IPS-11a (cell line): ENCODE measurements around the gene ZNF562.
"Not testable (repeated sequence)": the region's sequence is repeated elsewhere in the genome, so short reads cannot be mapped to it uniquely, and the experiment has no call there.

ENCODE experiments used
- H3K4me3 ChIP-seq: one replicate; pipeline ENCODE4 v1.5.1; 2013; ENCODE audit warnings: low read depth, low read length, control low read depth

The ZNF562 gene

GRCh38 chr19:9674663-9675357 lies at the start of gene ZNF562:
TSS of gene ZNF562 (minus strand) at chr19:9675100. CDS start at chr19:9660744, 14,356 bp downstream.
- H3K4me3 ChIP-seq: peak within 1 kb of the TSS; percentile 69

DNA sequence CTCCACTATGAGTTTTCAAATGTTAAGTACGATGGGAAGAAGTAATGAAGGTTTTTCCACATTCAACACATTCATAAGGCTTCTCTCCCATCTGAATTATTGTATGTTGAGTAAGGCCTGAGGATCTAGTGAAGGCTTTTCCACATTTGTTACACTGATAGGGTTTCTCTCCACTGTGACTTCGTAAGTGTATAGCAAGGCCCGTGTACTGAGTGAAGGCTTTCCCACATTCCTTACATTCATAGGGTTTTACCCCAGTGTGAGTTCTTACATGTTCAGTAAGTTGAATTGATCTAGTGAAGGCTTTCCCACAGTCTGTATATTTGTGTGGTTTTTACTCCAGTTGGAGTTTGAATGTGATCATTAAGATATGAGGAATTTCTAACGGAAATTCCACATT lies 49.3 kb upstream of the ZNF562 start:
- no peak overlapping the region for H3K4me3 ChIP-seq

- no peak overlapping the region for H3K4me3 ChIP-seq
Measured at GRCh38 chr19:9721861-9722260, 47.0 kb upstream of the ZNF562 start.

- H3K4me3 ChIP-seq: no peak overlapping the region
Measured at GRCh38 chr19:9720541-9720940, 45.6 kb upstream of the ZNF562 start.

GRCh38 chr19:9711815-9712214 lies 36.9 kb upstream of the ZNF562 start:
- H3K4me3 ChIP-seq: no peak overlapping the region

GRCh38 chr19:9709305-9709704 lies 34.4 kb upstream of the ZNF562 start:
- H3K4me3 ChIP-seq: no peak overlapping the region

- no peak overlapping the region for H3K4me3 ChIP-seq
Measured at GRCh38 chr19:9705836-9706235, 30.9 kb upstream of the ZNF562 start.

DNA sequence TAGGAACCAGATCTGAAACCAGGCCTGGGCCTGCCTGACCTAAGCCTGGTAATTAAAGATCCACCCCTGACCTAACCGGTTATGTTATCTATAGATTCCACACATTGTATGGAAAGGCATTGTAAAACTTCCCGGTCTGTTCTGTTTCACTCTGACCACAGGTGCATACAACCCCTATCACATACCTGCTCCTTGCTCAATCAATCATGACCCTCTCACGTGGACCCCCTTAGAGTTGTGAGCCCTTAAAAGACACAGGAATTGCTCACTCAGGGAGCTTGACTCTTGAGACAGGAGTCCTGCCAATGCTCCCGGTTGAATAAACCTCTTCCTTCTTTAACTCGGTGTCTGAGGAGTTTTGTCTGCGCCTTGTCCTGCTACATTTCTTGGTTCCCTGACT lies 27.3 kb upstream of the ZNF562 start:
- H3K4me3 ChIP-seq: no peak overlapping the region

- H3K4me3 ChIP-seq: no peak overlapping the region
Measured at GRCh38 chr19:9700229-9700981, 25.5 kb upstream of the ZNF562 start.

GRCh38 chr19:9690301-9690700 lies 15.4 kb upstream of the ZNF562 start:
- H3K4me3 ChIP-seq: not testable (repeated sequence)

- not testable (repeated sequence) for H3K4me3 ChIP-seq
Measured at GRCh38 chr19:9679996-9680395, 5.1 kb upstream of the ZNF562 start.

DNA sequence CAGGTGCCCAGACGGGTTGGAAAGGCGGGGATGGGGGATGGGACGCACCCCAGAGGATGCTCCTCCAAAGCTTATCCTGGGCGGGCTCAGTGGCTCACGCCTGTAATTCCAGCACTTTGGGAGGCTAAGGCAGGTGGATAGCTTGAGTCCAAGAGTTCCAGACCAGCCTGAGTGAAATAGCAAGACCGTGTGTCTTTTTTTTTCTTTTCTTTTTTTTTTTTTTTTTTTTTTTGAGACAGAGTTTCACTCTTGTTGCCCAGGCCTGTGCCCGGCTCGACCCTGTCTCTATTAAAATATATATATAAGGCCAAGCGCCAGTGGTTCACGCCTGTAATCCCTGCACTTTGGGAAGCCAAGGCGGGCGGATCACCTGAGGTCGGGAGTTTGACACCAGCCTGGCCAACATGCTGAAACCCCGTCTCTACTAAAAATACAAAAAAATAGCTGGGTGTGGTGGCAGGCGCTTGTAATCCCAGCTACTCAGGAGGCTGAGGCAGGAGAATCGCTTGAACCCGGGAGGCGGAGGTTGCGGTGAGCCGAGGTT lies 530 bp upstream of the ZNF562 start:
- peak overlapping the region; percentile 69 for H3K4me3 ChIP-seq

GRCh38 chr19:9673912-9674662 lies 813 bp downstream of the ZNF562 start:
- H3K4me3 ChIP-seq: peak overlapping the region; percentile 69

DNA sequence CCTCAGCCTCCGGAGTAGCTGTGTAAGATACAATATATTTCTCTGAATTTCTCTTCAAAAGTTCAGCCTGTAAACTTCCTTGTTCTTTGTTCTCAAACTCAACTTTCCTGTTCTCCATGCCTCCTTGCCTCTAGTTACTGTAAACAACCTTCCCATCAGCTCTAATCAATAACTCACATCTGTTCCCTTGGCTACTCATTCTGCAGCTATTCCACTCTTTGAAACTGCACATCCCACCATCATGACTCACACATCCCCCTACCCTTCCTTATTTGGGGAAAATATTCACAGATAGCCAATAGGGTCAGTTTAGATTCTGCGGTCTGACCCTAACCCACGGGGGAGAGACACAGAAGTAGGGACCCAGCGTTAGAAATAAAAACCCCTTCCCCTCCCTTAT lies 2.0 kb downstream of the ZNF562 start:
- H3K4me3 ChIP-seq: no peak overlapping the region

DNA sequence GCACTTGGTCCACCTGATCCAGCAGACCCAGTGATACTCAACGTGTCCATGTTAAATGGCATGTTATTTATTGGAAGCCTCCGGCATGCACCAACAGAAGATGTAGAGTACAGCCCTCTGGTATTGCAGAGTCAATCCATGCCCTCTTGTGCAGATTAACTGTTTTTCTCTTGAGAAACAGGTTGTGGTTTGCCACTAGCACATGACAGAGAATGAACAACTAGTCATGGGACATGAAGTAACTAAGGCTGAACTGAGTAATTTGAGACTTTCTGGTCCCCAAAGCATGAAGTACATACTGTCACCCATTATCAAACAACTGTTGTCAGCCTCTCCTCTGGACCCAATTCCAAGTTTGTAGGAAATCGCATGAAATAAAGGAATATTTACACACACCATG lies 3.2 kb downstream of the ZNF562 start:
- no peak overlapping the region for H3K4me3 ChIP-seq

GRCh38 chr19:9668544-9668943 lies 6.4 kb downstream of the ZNF562 start:
- no peak overlapping the region for H3K4me3 ChIP-seq

GRCh38 chr19:9667898-9668297 lies 7.0 kb downstream of the ZNF562 start:
- no peak overlapping the region for H3K4me3 ChIP-seq

DNA sequence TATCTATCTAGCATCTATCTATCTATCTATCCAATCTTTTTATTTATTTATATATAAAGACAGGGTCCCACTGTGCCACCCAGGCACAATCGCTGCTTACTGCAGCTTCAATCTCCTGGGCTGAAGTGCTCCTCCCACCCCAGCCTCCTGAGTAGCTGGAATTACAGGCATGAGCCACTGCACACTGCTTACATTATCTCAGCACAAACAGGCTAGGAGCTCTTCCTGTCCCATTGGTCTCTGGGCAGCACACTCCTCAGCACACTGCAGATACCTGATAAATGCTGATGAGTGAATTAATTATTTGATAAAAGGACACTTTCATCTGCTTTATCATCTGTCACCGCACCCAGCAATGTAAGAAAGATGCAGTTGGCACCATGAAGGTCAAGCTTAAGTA lies 16.1 kb downstream of the ZNF562 start:
- no peak overlapping the region for H3K4me3 ChIP-seq

DNA sequence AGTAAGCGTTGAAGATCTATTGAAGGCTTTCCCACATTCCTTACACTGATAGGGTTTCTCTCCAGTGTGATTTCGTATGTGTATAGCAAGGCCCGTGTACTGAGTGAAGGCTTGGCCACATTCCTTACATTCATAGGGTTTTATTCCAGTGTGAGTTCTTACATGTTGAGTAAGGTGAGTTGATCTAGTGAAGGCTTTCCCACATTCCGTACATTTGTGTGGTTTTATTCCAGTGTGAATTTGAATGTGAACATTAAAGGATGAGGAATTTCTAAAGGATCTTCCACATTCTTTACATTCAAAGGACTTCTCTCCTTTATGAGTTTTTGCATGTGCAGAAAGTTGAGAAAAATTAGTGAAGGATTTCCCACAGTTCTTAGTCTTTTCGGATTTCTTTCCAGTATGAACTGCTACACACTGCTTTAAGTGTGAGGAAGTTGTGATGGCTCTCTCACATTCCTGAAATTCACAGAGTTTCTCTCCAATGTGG lies 21.8 kb downstream of the ZNF562 start:
- H3K4me3 ChIP-seq: not testable (repeated sequence)

DNA sequence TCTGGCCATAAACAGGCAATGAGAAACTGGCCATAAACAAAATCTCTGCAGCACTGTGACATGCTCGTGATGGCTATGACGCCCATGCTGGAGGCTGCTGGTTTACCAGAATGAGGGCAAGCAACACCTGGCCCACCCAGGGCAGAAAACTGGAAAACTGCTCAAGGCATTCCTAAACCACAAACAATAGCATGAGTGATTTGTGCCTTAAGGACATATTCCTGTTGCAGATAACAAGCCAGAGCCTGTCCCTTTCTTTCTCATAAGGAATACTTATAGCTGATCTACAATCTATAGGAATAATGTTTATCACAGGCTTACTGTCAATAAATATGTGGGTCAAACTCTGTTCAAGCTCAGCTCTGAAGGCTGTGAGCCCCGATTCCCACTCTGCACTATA lies 23.4 kb downstream of the ZNF562 start:
- not testable (repeated sequence) for H3K4me3 ChIP-seq

GRCh38 chr19:9650345-9650744 lies 24.6 kb downstream of the ZNF562 start:
- H3K4me3 ChIP-seq: no peak overlapping the region
